Measurements from ENCODE around the gene NDEL1.
"Not testable (repeated sequence)": the region's sequence is repeated elsewhere in the genome, so short reads cannot be mapped to it uniquely, and the experiment has no call there.

NDEL1 gene

GRCh38 chr17:8435245-8436168 is at the start of gene NDEL1:
NDEL1 (plus strand) TSS chr17:8435884; CDS start chr17:8444272, 8,388 bp downstream.
- peak; percentile 39 for DNase-seq

- DNase-seq = no peak
These were observed 48.8 kb upstream of the NDEL1 start for GRCh38 chr17:8386841-8387240.

GRCh38 chr17:8387914-8388651 is 47.6 kb upstream of the NDEL1 start:
- DNase-seq = no peak

GRCh38 chr17:8391711-8392110 is 44.0 kb upstream of the NDEL1 start:
- no peak for DNase-seq

- no peak for DNase-seq
These were observed 43.4 kb upstream of the NDEL1 start for GRCh38 chr17:8392274-8392673.

GRCh38 chr17:8392674-8393469 is 42.8 kb upstream of the NDEL1 start:
- no peak for DNase-seq

GRCh38 chr17:8393470-8394231 is 42.0 kb upstream of the NDEL1 start:
- no peak for DNase-seq

- not testable (repeated sequence) for DNase-seq
These were observed 41.2 kb upstream of the NDEL1 start for GRCh38 chr17:8394497-8394896.

- no peak for DNase-seq
These were observed 38.0 kb upstream of the NDEL1 start, which contains the start of gene RNF222 for GRCh38 chr17:8397636-8398035. RNF222 (minus strand) TSS chr17:8397827; CDS start chr17:8393461, 4,366 bp downstream.

GRCh38 chr17:8398980-8399379 is 36.7 kb upstream of the NDEL1 start:
- DNase-seq = no peak

GRCh38 chr17:8401107-8401506 is 34.6 kb upstream of the NDEL1 start:
- DNase-seq = no peak

- no peak for DNase-seq
These were observed 32.7 kb upstream of the NDEL1 start for GRCh38 chr17:8402921-8403536.

GRCh38 chr17:8405499-8406016 is 30.1 kb upstream of the NDEL1 start:
- DNase-seq = no peak

- DNase-seq = no peak
These were observed 29.5 kb upstream of the NDEL1 start for GRCh38 chr17:8406174-8406573.

- no peak for DNase-seq
These were observed 27.3 kb upstream of the NDEL1 start for GRCh38 chr17:8408371-8408770.

GRCh38 chr17:8409966-8410882 is 25.5 kb upstream of the NDEL1 start:
- DNase-seq = no peak

- DNase-seq = no peak
These were observed 24.8 kb upstream of the NDEL1 start for GRCh38 chr17:8410883-8411238.

- no peak for DNase-seq
These were observed 23.6 kb upstream of the NDEL1 start for GRCh38 chr17:8412089-8412488.

- no peak for DNase-seq
These were observed 22.4 kb upstream of the NDEL1 start for GRCh38 chr17:8413328-8413727.

GRCh38 chr17:8413938-8414337 is 21.7 kb upstream of the NDEL1 start:
- DNase-seq = no peak

- DNase-seq = no peak
These were observed 17.9 kb upstream of the NDEL1 start for GRCh38 chr17:8417806-8418205.

Measured in NCI-H524 treated with DMSO at 0.1 percent for 48 hours (cell line).